ENCODE results near the gene ANKRD24. TPM values are rescaled to one million over a fixed set of nuclear protein-coding genes. Genes with fewer than 3 reads are reported as not detected.
"Not testable (repeated sequence)": the region's sequence is repeated elsewhere in the genome, so short reads cannot be mapped to it uniquely, and the experiment has no call there.

The ANKRD24 gene
- total RNA-seq, 1 donor from 2014 or later = 0.26 TPM

DNA sequence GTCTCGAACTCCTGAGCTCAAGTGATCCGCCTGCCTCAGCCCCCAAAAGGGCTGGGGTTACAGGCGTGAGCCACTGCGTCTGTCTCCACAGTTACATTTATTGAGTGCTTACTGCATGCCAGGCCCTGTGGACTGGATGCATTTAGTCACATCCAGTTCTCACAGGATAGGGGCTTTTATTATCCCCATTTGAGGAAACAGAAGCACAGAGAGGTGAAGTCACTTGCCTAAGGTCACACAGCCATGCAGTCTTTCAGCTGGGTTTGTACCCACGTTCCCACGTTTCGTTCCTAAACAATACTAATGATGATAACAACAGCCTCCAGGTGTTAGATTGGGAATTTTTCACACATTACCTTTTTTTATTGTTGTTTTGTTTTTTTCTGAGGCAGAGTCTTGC lies 37.7 kb downstream of the ANKRD24 start:
- no peaks in the 10 kb centered on the region for H3K27me3 ChIP-seq (ENCODE audit: control insufficient read depth, insufficient read depth, low read length)
- no peak overlapping the region for H3K4me3 ChIP-seq (ENCODE audit: low read depth, low read length)
- DNase-seq (ENCODE audit: low read depth) = no peak
- peak; percentile 32 for FAIRE-seq
- H3K36me3 ChIP-seq (ENCODE audit: control insufficient read depth, insufficient read depth, low read length) = no peaks in the 10 kb centered on the region
- TF ChIP-seq, protein P1, sequence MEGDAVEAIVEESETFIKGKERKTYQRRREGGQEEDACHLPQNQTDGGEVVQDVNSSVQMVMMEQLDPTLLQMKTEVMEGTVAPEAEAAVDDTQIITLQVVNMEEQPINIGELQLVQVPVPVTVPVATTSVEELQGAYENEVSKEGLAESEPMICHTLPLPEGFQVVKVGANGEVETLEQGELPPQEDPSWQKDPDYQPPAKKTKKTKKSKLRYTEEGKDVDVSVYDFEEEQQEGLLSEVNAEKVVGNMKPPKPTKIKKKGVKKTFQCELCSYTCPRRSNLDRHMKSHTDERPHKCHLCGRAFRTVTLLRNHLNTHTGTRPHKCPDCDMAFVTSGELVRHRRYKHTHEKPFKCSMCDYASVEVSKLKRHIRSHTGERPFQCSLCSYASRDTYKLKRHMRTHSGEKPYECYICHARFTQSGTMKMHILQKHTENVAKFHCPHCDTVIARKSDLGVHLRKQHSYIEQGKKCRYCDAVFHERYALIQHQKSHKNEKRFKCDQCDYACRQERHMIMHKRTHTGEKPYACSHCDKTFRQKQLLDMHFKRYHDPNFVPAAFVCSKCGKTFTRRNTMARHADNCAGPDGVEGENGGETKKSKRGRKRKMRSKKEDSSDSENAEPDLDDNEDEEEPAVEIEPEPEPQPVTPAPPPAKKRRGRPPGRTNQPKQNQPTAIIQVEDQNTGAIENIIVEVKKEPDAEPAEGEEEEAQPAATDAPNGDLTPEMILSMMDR (IDR thresholded peaks at IDR 0.05; ENCODE audit: insufficient read depth, low read length, severe bottlenecking) = no peak

DNA sequence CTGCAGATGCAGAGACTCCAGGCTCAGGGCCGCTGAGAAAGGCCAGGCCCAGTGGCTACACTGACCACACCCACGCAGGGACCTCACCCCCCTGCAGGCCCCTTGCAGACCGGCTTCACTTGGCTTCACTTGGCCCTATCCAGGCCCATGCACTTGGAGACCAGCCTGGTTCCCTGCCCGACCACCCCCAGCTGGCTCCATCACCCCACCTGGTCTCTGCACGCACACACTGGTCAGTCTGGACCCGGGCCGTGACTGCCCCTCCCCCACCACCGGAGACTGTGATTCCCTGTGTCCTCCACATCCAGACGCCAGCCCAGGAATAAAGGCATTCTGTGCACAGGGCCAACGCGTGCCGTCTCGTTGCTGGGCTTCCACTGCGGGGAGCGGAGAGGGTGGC lies 42.0 kb downstream of the ANKRD24 start:
- Histone ChIP-seq H3K36me3 (ENCODE audit: control insufficient read depth, insufficient read depth, low read length) (no peaks in the 10 kb centered on the region), H3K4me3 (ENCODE audit: low read depth, low read length) (no peak overlapping the region), H3K27me3 (ENCODE audit: control insufficient read depth, insufficient read depth, low read length) (no peaks in the 10 kb centered on the region)
- TF ChIP-seq, protein P1 (IDR thresholded peaks at IDR 0.05; ENCODE audit: insufficient read depth, low read length, severe bottlenecking) = no peak
- FAIRE-seq = no peak
- DNase-seq (ENCODE audit: low read depth) = no peak

DNA sequence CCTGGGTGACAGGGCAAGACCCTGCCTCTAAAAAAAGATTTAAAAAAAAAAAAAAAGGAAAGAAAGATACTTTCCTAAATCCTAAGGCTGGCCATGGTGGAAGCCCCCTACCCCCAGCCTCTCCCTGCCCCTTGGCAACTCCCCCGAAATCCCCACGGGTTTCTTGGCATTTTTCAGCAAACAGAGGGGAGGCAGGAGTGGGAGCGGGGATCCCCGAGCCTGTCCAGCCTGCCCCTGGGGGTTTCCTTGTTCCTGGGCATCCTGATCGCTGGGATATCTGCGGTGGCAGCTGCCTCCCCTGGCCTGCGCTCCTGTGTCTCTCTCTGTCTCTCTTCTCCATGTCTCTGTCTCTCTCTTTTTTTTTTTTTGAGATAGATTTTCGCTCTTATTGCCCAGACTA lies 43.4 kb downstream of the ANKRD24 start:
- H3K27me3 ChIP-seq (ENCODE audit: control insufficient read depth, insufficient read depth, low read length) = no peaks in the 10 kb centered on the region
- no peak overlapping the region for H3K4me3 ChIP-seq (ENCODE audit: low read depth, low read length)
- DNase-seq (ENCODE audit: low read depth) (no peak), FAIRE-seq (no peak)
- TF ChIP-seq, protein P1 (IDR thresholded peaks at IDR 0.05; ENCODE audit: insufficient read depth, low read length, severe bottlenecking) = no peak
- no peaks in the 10 kb centered on the region for H3K36me3 ChIP-seq (ENCODE audit: control insufficient read depth, insufficient read depth, low read length)

DNA sequence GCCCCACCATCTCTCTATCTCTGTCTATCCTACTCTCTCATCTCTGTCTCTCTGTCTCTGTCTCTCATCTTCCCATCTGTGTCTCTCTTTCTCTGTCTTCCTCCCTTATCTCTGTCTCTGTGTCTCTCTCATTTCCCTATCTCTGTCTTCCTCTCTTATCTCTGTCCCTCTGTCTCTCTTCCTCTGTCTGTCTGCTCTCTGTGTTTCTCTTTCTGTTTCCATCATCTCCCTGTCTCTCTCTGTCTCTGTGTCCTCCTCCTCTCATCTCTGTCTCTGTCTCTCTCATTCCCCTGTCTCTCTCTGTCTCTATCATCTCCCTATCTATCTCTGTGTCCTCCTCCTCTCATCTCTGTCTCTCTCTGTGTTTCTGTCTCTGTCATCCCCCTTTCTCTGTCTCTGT lies 45.3 kb downstream of the ANKRD24 start:
- no peaks in the 10 kb centered on the region for H3K36me3 ChIP-seq (ENCODE audit: control insufficient read depth, insufficient read depth, low read length)
- TF ChIP-seq, protein P1 (IDR thresholded peaks at IDR 0.05; ENCODE audit: insufficient read depth, low read length, severe bottlenecking) = no peak
- no peak for DNase-seq (ENCODE audit: low read depth)
- no peak for FAIRE-seq
- no peak overlapping the region for H3K4me3 ChIP-seq (ENCODE audit: low read depth, low read length)
- H3K27me3 ChIP-seq (ENCODE audit: control insufficient read depth, insufficient read depth, low read length) = no peaks in the 10 kb centered on the region

DNA sequence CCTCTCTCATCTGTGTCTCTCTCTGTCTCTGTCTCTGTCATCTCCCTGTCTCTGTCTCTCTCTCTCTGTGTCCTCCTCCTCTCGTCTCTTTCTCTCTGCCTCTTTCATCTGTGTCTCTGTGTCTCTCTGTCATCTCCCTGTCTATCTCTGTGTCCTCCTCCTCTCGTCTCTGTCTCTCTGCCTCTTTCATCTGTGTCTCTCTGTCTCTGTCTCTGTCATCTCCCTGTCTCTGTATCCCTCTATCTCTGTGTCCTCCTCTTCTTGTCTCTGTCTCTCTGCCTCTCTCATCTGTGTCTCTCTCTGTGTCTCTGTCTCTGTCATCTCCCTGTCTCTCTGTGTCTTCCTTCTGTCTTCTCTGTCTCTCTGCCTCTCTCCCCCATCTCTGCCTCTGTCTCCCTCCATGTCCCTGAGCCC lies 46.3 kb downstream of the ANKRD24 start:
- Histone ChIP-seq H3K36me3 (ENCODE audit: control insufficient read depth, insufficient read depth, low read length) (no peaks in the 10 kb centered on the region), H3K27me3 (ENCODE audit: control insufficient read depth, insufficient read depth, low read length) (no peaks in the 10 kb centered on the region), H3K4me3 (ENCODE audit: low read depth, low read length) (no peak overlapping the region)
- TF ChIP-seq, protein P1 (IDR thresholded peaks at IDR 0.05; ENCODE audit: insufficient read depth, low read length, severe bottlenecking) = no peak
- FAIRE-seq (no peak), DNase-seq (ENCODE audit: low read depth) (no peak)

DNA sequence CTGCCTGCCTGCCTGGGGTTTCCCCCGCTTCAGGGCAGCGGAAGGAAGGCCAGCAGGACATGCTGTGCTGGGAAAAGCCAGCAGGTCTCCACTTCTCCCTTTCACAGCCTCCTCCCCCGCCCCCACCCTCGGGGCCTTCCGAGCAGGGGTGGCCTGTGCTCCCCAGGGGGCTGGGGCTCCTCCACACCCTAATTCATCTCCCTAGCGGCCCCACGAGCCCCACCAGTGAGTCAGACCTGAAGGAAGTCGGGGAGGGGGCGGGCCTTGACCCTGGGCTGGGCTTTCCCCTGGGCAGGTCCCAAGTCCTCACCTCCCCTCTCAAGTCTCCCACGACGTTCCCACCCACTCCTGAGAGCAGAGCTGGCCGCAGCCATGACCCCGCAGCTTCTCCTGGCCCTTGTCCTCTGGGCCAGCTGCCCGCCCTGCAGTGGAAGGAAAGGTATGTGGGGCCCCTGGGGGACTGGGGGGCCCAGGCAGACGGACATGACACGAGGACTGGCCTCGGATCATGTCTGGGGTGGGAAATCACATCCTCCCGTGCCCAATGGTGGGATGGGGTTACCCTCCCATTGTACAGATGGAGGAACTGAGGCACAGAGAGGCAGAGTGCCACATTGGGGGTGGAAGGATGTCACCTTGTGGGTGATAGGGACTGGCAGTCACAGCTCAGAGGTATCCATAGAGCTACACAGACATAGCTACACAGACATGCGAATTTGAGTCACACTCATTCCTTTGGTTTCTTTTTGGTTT lies 46.9 kb downstream of the ANKRD24 start, which contains the start of gene EBI3:
TSS of gene EBI3 (plus strand) at position 345 of the 753 bp plus-strand sequence. CDS start at position 373, 28 bp downstream.
- no peak for DNase-seq (ENCODE audit: low read depth)
- Histone ChIP-seq H3K27me3 (ENCODE audit: control insufficient read depth, insufficient read depth, low read length) (no peaks in the 10 kb centered on the region), H3K36me3 (ENCODE audit: control insufficient read depth, insufficient read depth, low read length) (no peaks in the 10 kb centered on the region), H3K4me3 (ENCODE audit: low read depth, low read length) (no peak within 1 kb of the TSS)
- no peak for FAIRE-seq
- TF ChIP-seq, protein P1 (IDR thresholded peaks at IDR 0.05; ENCODE audit: insufficient read depth, low read length, severe bottlenecking) = no peak

DNA sequence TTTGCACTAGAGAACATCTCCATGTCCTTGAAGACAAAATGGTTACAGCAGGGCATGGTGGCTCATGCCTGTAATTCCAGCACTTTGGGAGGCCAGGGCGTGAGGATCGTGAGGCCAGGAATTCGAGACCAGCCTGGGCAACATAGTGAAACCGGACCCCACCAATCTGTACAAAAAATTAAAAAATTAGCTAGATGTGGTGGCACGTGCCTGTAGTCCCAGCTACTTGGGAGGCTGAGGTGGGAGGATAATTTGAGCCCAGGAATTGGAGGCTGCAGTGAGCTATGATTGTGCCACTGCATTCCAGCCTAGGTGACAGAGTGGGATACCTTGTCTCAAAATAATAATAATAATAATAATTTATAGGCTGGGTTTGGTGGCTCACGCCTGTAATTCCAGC lies 47.7 kb downstream of the ANKRD24 start:
- H3K36me3 ChIP-seq (ENCODE audit: control insufficient read depth, insufficient read depth, low read length); H3K4me3 ChIP-seq (ENCODE audit: low read depth, low read length); FAIRE-seq; DNase-seq (ENCODE audit: low read depth); H3K27me3 ChIP-seq (ENCODE audit: control insufficient read depth, insufficient read depth, low read length): not testable (repeated sequence)

DNA sequence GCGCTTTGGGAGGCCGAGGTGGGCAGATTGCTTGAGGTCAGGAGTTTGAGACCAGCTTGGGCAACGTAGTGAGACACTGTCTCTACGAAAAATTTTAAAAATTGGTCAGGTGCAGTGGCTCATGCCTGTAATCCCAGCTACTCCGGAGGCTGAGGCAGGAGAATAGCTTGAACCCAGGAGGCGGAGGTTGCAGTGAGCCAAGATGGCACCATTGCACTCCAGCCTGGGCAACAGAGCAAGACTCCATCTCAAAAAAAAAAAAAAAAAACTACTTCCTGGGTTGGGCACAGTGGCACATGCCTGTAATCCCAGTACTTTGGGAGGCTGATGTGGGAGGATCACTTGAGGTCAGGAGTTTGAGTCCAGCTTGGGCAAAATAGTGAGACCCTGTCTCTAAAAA lies 49.0 kb downstream of the ANKRD24 start:
- FAIRE-seq; DNase-seq (ENCODE audit: low read depth); H3K4me3 ChIP-seq (ENCODE audit: low read depth, low read length); H3K27me3 ChIP-seq (ENCODE audit: control insufficient read depth, insufficient read depth, low read length); H3K36me3 ChIP-seq (ENCODE audit: control insufficient read depth, insufficient read depth, low read length): not testable (repeated sequence)

Measured in bronchial epithelial cell (primary cell).